IMR-90 (cell line): Measurements from ENCODE around the gene GAS2L2. TPM values are rescaled to one million over a fixed set of nuclear protein-coding genes. Genes with fewer than 3 reads are reported as not detected.

Source experiments
- ATAC-seq: fragments of 200-7000 bp; cut with Tn5 transposase; 2 replicates; pipeline ENCODE4 v1.9.1; 2020; ENCODE audit warnings: low read depth, mild to moderate bottlenecking, moderate library complexity
- BruUV-seq: library from RNA; stranded (reverse); fragments of 400-500 nt; replicated peaks from 2 replicates; lab custom pipeline; 2021; lab: Mats Ljungman, UMichigan
- CTCF ChIA-PET: fragments of 300-600 bp; formaldehyde crosslinking; extraction: SDS; loops from one replicate; lab custom pipeline; 2021; ENCODE audit warnings: antibody characterized with exemption; lab: Yijun Ruan, JAX
- POLR2A ChIA-PET: fragments of 300-600 bp; sonication (Branson Sonifier 250); formaldehyde crosslinking; loops from one replicate; lab custom pipeline; 2022; ENCODE audit warnings: antibody characterized with exemption; ENCODE audit not compliant: unreplicated experiment; lab: Charles Lee
- DNase-seq: peaks from one replicate; pipeline ENCODE4 v3.0.0; 2013
- H2AFZ ChIP-seq: replicated peaks from 2 replicates; pipeline ENCODE3; 2013; ENCODE audit warnings: low read length, mild to moderate bottlenecking; ENCODE audit not compliant: poor library complexity
- H2AK5ac ChIP-seq: 2 replicates; pipeline ENCODE4 v1.6.1; 2013; ENCODE audit warnings: low read depth, low read length, inconsistent platforms
- H2AK9ac ChIP-seq: replicated peaks from 2 replicates; pipeline ENCODE3; 2013; ENCODE audit warnings: mild to moderate bottlenecking, low read depth, low read length, moderate library complexity; ENCODE audit not compliant: poor library complexity
- H2BK120ac ChIP-seq: 2 replicates; pipeline ENCODE4 v1.6.1; 2013; ENCODE audit warnings: low read depth, low read length, inconsistent platforms
- H2BK15ac ChIP-seq: 3 replicates; pipeline ENCODE4 v1.6.1; 2013; ENCODE audit warnings: low read depth, low read length, inconsistent platforms
- H2BK20ac ChIP-seq: 2 replicates; pipeline ENCODE4 v1.6.1; 2013; ENCODE audit warnings: low read depth, mild to moderate bottlenecking, inconsistent platforms, low read length, moderate library complexity
- H2BK5ac ChIP-seq: 2 replicates; pipeline ENCODE4 v1.6.1; 2013; ENCODE audit warnings: mild to moderate bottlenecking, low read depth, low read length, inconsistent platforms; ENCODE audit not compliant: poor library complexity, severe bottlenecking
- H3K14ac ChIP-seq: replicated peaks from 2 replicates; pipeline ENCODE4 v1.6.1; 2013; ENCODE audit warnings: low read depth, low read length, inconsistent platforms
- H3K18ac ChIP-seq: 2 replicates; pipeline ENCODE4 v1.6.1; 2013; ENCODE audit warnings: low read depth, low read length, control low read depth
- H3K23ac ChIP-seq: 2 replicates; pipeline ENCODE4 v1.6.1; 2013; ENCODE audit warnings: low read depth, low read length, inconsistent platforms
- H3K27ac ChIP-seq: 2 replicates; pipeline ENCODE4 v1.5.1; 2013; ENCODE audit warnings: mild to moderate bottlenecking, control low read depth, low read length; ENCODE audit not compliant: insufficient read depth
- H3K27me3 ChIP-seq: 2 replicates; pipeline ENCODE4 v1.6.1; 2013; ENCODE audit warnings: low read length; ENCODE audit not compliant: control insufficient read depth, insufficient read depth
- H3K36me3 ChIP-seq: 2 replicates; pipeline ENCODE4 v1.6.1; 2013; ENCODE audit warnings: low read length, mixed read lengths; ENCODE audit not compliant: control insufficient read depth, insufficient read depth
- H3K4ac ChIP-seq: 2 replicates; pipeline ENCODE4 v1.6.1; 2013; ENCODE audit warnings: low read depth, low read length, inconsistent platforms
- H3K4me1 ChIP-seq: 2 replicates; pipeline ENCODE4 v1.6.1; 2013; ENCODE audit warnings: low read length, mixed read lengths; ENCODE audit not compliant: control insufficient read depth, insufficient read depth
- H3K4me2 ChIP-seq: 2 replicates; pipeline ENCODE4 v1.6.1; 2013; ENCODE audit warnings: low read depth, mild to moderate bottlenecking, control low read depth, low read length, moderate library complexity
- H3K4me3 ChIP-seq: 2 replicates; pipeline ENCODE4 v1.5.1; 2013; ENCODE audit warnings: low read depth, mild to moderate bottlenecking, control low read depth, low read length, moderate library complexity; ENCODE audit not compliant: insufficient read depth
- H3K56ac ChIP-seq: 2 replicates; pipeline ENCODE4 v1.6.1; 2013; ENCODE audit warnings: low read length, inconsistent platforms; ENCODE audit not compliant: insufficient read depth; ENCODE audit errors: extremely low read depth
- H3K79me1 ChIP-seq, 2 experiments: 2 replicates each; pipeline ENCODE4 v1.6.1; 2013; ENCODE audit warnings: low read length in 2 of 2, inconsistent platforms in 1 of 2, low read depth in 1 of 2
- H3K9ac ChIP-seq: 2 replicates; pipeline ENCODE4 v1.6.1; 2013; ENCODE audit warnings: low read depth, low read length, control low read depth
- H3K9me1 ChIP-seq: 2 replicates; pipeline ENCODE4 v1.6.1; 2013; ENCODE audit warnings: low read length, inconsistent platforms; ENCODE audit not compliant: insufficient read depth
- H3K9me3 ChIP-seq: 2 replicates; pipeline ENCODE4 v1.6.1; 2013; ENCODE audit warnings: low read length; ENCODE audit not compliant: control insufficient read depth, insufficient read depth
- H4K20me1 ChIP-seq: 2 replicates; pipeline ENCODE4 v1.6.1; 2013; ENCODE audit warnings: low read length, inconsistent platforms; ENCODE audit not compliant: insufficient read depth
- H4K5ac ChIP-seq: 2 replicates; pipeline ENCODE4 v1.6.1; 2013; ENCODE audit warnings: mild to moderate bottlenecking, low read depth, low read length, control low read depth
- H4K8ac ChIP-seq, 2 experiments: 2 replicates each; pipeline ENCODE4 v1.6.1; 2013; ENCODE audit warnings: low read depth in 2 of 2, low read length in 2 of 2, control low read depth in 1 of 2, inconsistent platforms in 1 of 2
- H4K91ac ChIP-seq: 2 replicates; pipeline ENCODE4 v1.6.1; 2013; ENCODE audit warnings: low read depth, low read length, inconsistent platforms; ENCODE audit not compliant: insufficient read depth
- BHLHE40 ChIP-seq: fragments of 150-350 bp; IDR thresholded peaks from 2 replicates; pipeline ENCODE4 v1.6.1; 2016; ENCODE audit warnings: mild to moderate bottlenecking, low read depth, low read length
- CEBPB ChIP-seq: IDR thresholded peaks from 2 replicates; pipeline ENCODE4 v1.6.1; 2012; ENCODE audit warnings: low read depth, low read length, improper control_type of control experiment
- CHD1 ChIP-seq: IDR thresholded peaks from 2 replicates; pipeline ENCODE4 v1.6.1; 2012; ENCODE audit warnings: low read depth, low read length, improper control_type of control experiment
- CTCF ChIP-seq: conservative IDR thresholded peaks from 2 replicates; pipeline ENCODE4 v1.5.1; 2012; ENCODE audit warnings: mild to moderate bottlenecking, low read depth, low read length, improper control_type of control experiment
- FOS ChIP-seq: fragments of 150-350 bp; IDR thresholded peaks from 2 replicates; pipeline ENCODE4 v1.6.1; 2016; ENCODE audit warnings: low read depth, low read length
- MAFK ChIP-seq: IDR thresholded peaks from 2 replicates; pipeline ENCODE4 v1.6.1; 2012; ENCODE audit warnings: low read depth, low read length, improper control_type of control experiment
- MXI1 ChIP-seq: IDR thresholded peaks from 2 replicates; pipeline ENCODE4 v1.6.1; 2012; ENCODE audit warnings: low read depth, mild to moderate bottlenecking, low read length, moderate library complexity, borderline replicate concordance
- NFE2L2 ChIP-seq: fragments of 150-350 bp; IDR thresholded peaks from 2 replicates; pipeline ENCODE4 v1.6.1; 2016; ENCODE audit warnings: low read depth, mild to moderate bottlenecking, low read length
- POLR2A ChIP-seq: IDR thresholded peaks from 2 replicates; pipeline ENCODE4 v1.6.1; 2012; ENCODE audit warnings: mild to moderate bottlenecking, low read depth, low read length
- RAD21 ChIP-seq: IDR thresholded peaks from 2 replicates; pipeline ENCODE4 v1.6.1; 2012; ENCODE audit warnings: low read length, improper control_type of control experiment
- SMC3 ChIP-seq: fragments of 150-350 bp; IDR thresholded peaks from 2 replicates; pipeline ENCODE4 v1.6.1; 2016; ENCODE audit warnings: low read depth, mild to moderate bottlenecking, antibody characterized with exemption, low read length, moderate library complexity
- WGBS, 2 experiments: methylation state at CpG; one replicate each; pipeline versions ENCODE4 v1.1.5 to v1.1.7; 2013; ENCODE audit warnings: missing lambda C conversion rate in 2 of 2; ENCODE audit not compliant: insufficient read length in 1 of 2; ENCODE audit errors: extremely low coverage in 2 of 2; 5-methylcytosine and 5-hydroxymethylcytosine counted together
- dilution Hi-C: fragments of 300-500 bp; cut with HindIII; formaldehyde crosslinking; loops from one replicate; pipeline ENCODE4 v1.14.3; 2018; ENCODE audit warnings: low sequenced_read_pairs; ENCODE audit not compliant: unreplicated experiment
- in situ Hi-C: fragments of 300-500 bp; cut with MboI; formaldehyde crosslinking; loops from 3 replicates; pipeline ENCODE4 v1.14.3; 2019; ENCODE audit warnings: low sequenced_read_pairs, inconsistent platforms, mixed read lengths
- intact Hi-C: fragments of 100-400 bp; cut with micrococcal nuclease; formaldehyde crosslinking; loops from 2 replicates; pipeline ENCODE4 v1.10.0; 2022
- polyA plus RNA-seq, 3 experiments: library from polyadenylated mRNA; depleted of rRNA; stranded (reverse); fragments of >200 nt; gene quantifications; 2 replicates each; pipeline ENCODE4 v1.2.3, GENCODE V29; 2012; ENCODE audit warnings: low replicate concordance in 1 of 3
- total RNA-seq: library from RNA; depleted of rRNA; stranded (reverse); fragments of >200 nt; gene quantifications from 2 replicates; pipeline ENCODE4 v1.2.3, GENCODE V29; 2012
- TF ChIP-seq, protein P1 (sequence below): fragments of 150-350 bp; IDR thresholded peaks from 2 replicates; pipeline ENCODE4 v1.6.1; 2017; ENCODE audit warnings: mild to moderate bottlenecking, antibody characterized with exemption, low read length, low read depth

GAS2L2 gene
- total and polyA plus RNA-seq, 2 of the 4 experiments (the other 2 are of a cell fraction) = 0.02 TPM; not detected in 1

DNA sequence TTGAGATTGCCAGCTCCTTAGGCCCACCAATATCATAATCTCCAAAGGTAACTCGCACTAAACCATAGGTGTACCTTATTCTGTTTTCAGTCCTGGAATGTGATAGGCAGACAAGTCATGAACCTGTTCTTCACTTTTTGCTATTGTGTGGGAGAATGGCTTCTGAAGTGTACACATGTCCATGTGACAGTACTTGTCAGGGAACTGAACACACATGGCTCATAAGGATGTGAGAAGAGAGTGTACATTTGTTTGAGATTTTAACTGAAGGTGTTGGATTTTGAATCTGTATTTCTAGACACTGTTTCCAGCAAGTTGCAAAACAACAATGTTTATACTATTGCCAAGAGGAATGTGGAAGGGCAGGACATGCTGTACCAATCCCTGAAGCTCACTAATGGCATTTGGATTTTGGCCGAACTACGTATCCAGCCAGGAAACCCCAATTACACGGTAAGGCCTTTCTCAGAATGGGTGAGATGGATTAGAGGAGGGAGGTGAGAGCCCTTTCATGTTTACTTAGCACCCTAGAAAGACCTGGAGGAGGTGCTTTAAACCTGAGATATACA, 36.1 kb downstream of the GAS2L2 start:
- DNase-seq = no peak
- no peak overlapping the region for H2BK20ac ChIP-seq
- H3K18ac ChIP-seq = no peak overlapping the region
- BruUV-seq = no TSS peak
- H2AFZ ChIP-seq = no peak overlapping the region
- no peak overlapping the region for H4K5ac ChIP-seq
- H3K79me1 ChIP-seq = peaks cover 10 to 32% of the 10 kb centered on the region in 2 experiments
- WGBS, 2 experiments = 100% methylated on average over 1 of the region's 4 CpGs; no CpG with 5 or more reads in 1 of the 2 experiments
- peaks cover 9% of the 10 kb centered on the region for H3K9me1 ChIP-seq
- H4K20me1 ChIP-seq = peaks cover 16% of the 10 kb centered on the region; the same call in 1 of the 2 replicates
- no peak overlapping the region for H4K8ac ChIP-seq
- dilution Hi-C loops (no loop called here), intact Hi-C loops (no loop called here), in situ Hi-C loops (no loop called here)
- H3K27ac ChIP-seq = no peak overlapping the region
- H3K4me3 ChIP-seq = no peak overlapping the region
- TF ChIP-seq SMC3 (no peak), MXI1 (no peak), MAFK (no peak), CEBPB (no peak), FOS (no peak), RAD21 (no peak), CHD1 (no peak), BHLHE40 (no peak), NFE2L2 (no peak), POLR2A (no peak), CTCF (no peak)
- TF ChIP-seq, protein P1, sequence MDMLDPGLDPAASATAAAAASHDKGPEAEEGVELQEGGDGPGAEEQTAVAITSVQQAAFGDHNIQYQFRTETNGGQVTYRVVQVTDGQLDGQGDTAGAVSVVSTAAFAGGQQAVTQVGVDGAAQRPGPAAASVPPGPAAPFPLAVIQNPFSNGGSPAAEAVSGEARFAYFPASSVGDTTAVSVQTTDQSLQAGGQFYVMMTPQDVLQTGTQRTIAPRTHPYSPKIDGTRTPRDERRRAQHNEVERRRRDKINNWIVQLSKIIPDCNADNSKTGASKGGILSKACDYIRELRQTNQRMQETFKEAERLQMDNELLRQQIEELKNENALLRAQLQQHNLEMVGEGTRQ = no peak
- H2AK5ac ChIP-seq = no peak overlapping the region
- H3K36me3 ChIP-seq = peaks cover 9% of the 10 kb centered on the region
- H2AK9ac ChIP-seq = no peak overlapping the region
- no peak overlapping the region for H3K4me2 ChIP-seq
- H3K9me3 ChIP-seq = no peaks in the 10 kb centered on the region
- no peak overlapping the region for H2BK5ac ChIP-seq
- H3K9ac ChIP-seq = no peak overlapping the region
- peak; percentile 52 for ATAC-seq
- ChIA-PET CTCF (no interaction called here), POLR2A (no interaction called here)
- peaks cover 7% of the 10 kb centered on the region for H3K4me1 ChIP-seq
- H3K23ac ChIP-seq = no peak overlapping the region; the same call in 1 of the 2 replicates
- H4K91ac ChIP-seq = no peak overlapping the region
- H3K27me3 ChIP-seq = no peaks in the 10 kb centered on the region
- H3K56ac ChIP-seq = no peak overlapping the region
- H3K14ac ChIP-seq = no peak overlapping the region; the same call in 1 of the 2 replicates
- H2BK15ac ChIP-seq = no peak overlapping the region
- no peak overlapping the region for H3K4ac ChIP-seq
- no peak overlapping the region for H2BK120ac ChIP-seq
